Glutamatergic neuron (in vitro differentiated cells): ENCODE results near the gene HYAL1. TPM values are rescaled to one million over a fixed set of nuclear protein-coding genes. Genes with fewer than 3 reads are reported as not detected.

Experiments
- DNase-seq: peaks from one replicate; pipeline ENCODE4 v3.0.0; 2022
- H3K27ac Mint-ChIP-seq: one replicate; pipeline ENCODE4 v1.8.0; 2020; ENCODE audit warnings: mild to moderate bottlenecking, mixed read lengths, inconsistent platforms; ENCODE audit not compliant: unreplicated experiment
- H3K27me3 Mint-ChIP-seq: one replicate; pipeline ENCODE4 v1.8.0; 2020; ENCODE audit warnings: mild to moderate bottlenecking, moderate library complexity, mixed read lengths, inconsistent platforms; ENCODE audit not compliant: unreplicated experiment
- H3K36me3 Mint-ChIP-seq: one replicate; pipeline ENCODE4 v1.8.0; 2020; ENCODE audit warnings: mild to moderate bottlenecking, mixed read lengths, inconsistent platforms; ENCODE audit not compliant: unreplicated experiment
- H3K4me1 Mint-ChIP-seq: one replicate; pipeline ENCODE4 v1.8.0; 2020; ENCODE audit warnings: mild to moderate bottlenecking, low read depth, mixed read lengths, inconsistent platforms; ENCODE audit not compliant: unreplicated experiment
- H3K4me3 Mint-ChIP-seq: one replicate; pipeline ENCODE4 v1.8.0; 2020; ENCODE audit warnings: mild to moderate bottlenecking, mixed read lengths, inconsistent platforms; ENCODE audit not compliant: unreplicated experiment
- H3K9me3 Mint-ChIP-seq: one replicate; pipeline ENCODE4 v1.8.0; 2020; ENCODE audit warnings: mild to moderate bottlenecking, moderate library complexity, mixed read lengths, inconsistent platforms; ENCODE audit not compliant: unreplicated experiment
- CTCF ChIP-seq: fragments of 200-600 bp; sonication (generic); IDR thresholded peaks from one replicate; pipeline ENCODE4 v1.5.0; 2021; ENCODE audit not compliant: partially characterized antibody, unreplicated experiment
- total RNA-seq: library from RNA; stranded (reverse); fragmentation: NEBNext Ultra II Directional; extraction: Animal tissue kit (Norgen Biotek cat#: 25700); gene quantifications from one replicate; pipeline ENCODE4 v1.2.1, GENCODE V29; 2021; ENCODE audit not compliant: unreplicated experiment

The HYAL1 gene
- total RNA-seq, 1 donor from 2014 or later: 0.96 TPM

- Mint-ChIP-seq H3K4me3 (peak overlapping the region; percentile 57), H3K27me3 (peaks cover 20% of the 10 kb centered on the region), H3K9me3 (peaks cover 15% of the 10 kb centered on the region), H3K36me3 (no peaks in the 10 kb centered on the region), H3K4me1 (peaks cover 13% of the 10 kb centered on the region), H3K27ac (peak overlapping the region; percentile 88)
- no peak for TF ChIP-seq CTCF
- no peak for DNase-seq
These were observed 41.9 kb downstream of the HYAL1 start for GRCh38 chr3:50261505-50261904.

DNA sequence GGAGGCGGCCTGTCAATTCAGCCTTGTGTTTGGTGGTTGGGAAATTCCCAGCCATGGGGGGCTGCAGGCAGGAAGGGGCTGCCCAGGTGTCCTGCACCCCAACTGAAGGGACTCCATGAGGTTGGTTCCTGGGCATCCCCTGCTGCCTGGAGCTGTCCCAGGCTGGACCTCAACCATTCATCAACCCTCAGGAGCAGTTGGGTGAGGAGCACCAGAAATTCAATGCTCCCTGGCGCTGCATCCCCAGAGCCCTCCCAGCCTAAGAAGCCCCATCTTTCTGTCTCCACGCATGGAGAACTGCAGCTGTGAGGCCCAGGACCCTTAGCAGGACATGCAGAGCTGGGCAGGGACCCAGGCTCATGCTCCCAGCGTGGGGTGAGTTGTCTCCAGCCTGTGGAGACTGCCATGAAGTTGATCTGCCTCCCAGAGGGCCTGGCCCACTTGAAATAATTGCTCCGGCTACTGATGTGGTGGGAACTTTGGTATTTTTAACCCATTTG lies 42.4 kb downstream of the HYAL1 start:
- H3K4me3 Mint-ChIP-seq: peak overlapping the region; percentile 57
- TF ChIP-seq CTCF: no peak
- no peaks in the 10 kb centered on the region for H3K36me3 Mint-ChIP-seq
- peaks cover 13% of the 10 kb centered on the region for H3K4me1 Mint-ChIP-seq
- peaks cover 14% of the 10 kb centered on the region for H3K9me3 Mint-ChIP-seq
- H3K27ac Mint-ChIP-seq: peak overlapping the region; percentile 88
- DNase-seq: no peak
- peaks cover 20% of the 10 kb centered on the region for H3K27me3 Mint-ChIP-seq

DNA sequence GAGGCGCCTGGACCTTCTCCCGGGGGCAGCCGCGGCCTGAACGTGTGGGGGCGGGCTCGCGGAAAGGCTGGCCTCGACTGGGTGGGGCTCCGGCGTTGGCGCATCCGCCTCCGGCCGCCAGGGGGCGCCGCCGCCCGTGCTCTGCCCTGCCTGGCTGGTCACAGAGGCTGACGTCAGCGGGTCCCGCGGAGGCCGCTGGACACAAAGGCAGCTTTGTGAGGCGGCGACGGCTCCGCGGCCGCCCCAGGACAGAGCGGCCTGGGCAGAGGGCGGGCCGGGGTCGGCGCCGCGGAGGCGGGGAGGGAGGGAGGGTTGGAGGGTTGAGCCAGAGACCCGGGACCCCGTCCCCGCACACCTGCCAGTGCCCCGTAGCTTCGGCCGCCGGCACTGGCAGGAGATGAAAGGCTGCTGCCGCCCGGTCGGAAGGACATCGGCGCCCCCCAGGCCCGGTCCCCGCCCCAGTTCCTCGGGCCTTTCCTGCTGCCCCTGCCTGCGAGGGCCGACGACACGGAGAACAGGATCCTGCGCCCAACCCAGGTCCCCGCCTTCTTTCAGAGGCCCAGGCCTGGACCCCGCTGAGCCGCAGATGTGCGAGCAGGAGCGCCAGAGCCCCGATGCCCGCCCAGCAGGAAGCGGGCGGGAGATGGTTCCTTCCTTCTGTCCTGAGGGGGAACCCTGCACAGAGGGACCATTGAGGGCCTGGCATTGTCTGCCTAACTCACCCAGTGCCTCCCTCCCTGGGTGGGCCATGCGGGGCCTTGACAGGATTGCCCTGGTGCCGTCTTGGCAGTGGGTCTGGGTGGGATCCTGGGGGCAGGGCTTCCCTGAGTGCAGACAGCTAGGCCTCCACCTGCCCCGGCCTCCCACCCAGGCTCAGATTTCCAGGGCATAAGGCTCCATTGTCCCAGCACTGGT lies 43.1 kb downstream of the HYAL1 start:
- peaks cover 10% of the 10 kb centered on the region for H3K4me1 Mint-ChIP-seq
- DNase-seq: peak; percentile 97
- peaks cover 14% of the 10 kb centered on the region for H3K9me3 Mint-ChIP-seq
- peak; percentile 98 for TF ChIP-seq CTCF
- H3K36me3 Mint-ChIP-seq: no peaks in the 10 kb centered on the region
- H3K4me3 Mint-ChIP-seq: peak overlapping the region; percentile 71
- H3K27me3 Mint-ChIP-seq: peaks cover 17% of the 10 kb centered on the region
- H3K27ac Mint-ChIP-seq: peak overlapping the region; percentile 96

DNA sequence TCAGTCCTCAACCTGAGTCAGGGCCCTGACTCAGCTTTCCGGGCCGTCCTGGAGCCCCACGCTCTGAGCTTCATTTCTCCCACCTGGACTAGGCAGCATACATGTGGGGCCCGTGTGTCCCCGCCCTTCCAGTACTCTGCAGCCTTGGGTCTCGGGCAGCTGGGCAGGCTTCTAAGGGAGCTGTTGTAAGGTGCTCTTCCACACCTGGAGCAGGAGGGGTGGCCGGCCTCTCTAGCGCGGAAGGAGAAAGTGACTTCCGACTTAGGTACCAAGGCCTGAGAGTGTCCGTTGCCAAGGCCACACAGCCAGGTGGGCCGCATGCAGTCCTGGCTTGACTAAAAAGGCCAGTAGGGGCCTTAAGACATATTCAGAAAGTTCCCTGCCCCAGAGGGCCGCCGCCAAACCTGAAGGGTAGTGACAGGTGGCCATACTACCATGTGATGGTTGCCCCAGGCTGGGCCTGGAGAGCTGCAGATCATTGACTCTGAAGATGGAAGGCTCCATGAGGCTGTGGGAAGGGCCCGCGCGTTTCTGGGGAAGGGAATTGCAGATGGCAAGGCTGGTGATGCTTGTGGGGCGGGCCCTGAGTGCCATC lies 43.8 kb downstream of the HYAL1 start:
- TF ChIP-seq CTCF: no peak
- H3K4me1 Mint-ChIP-seq: peaks cover 10% of the 10 kb centered on the region
- H3K36me3 Mint-ChIP-seq: no peaks in the 10 kb centered on the region
- H3K27me3 Mint-ChIP-seq: peaks cover 17% of the 10 kb centered on the region
- DNase-seq: no peak
- peak overlapping the region; percentile 71 for H3K4me3 Mint-ChIP-seq
- peaks cover 14% of the 10 kb centered on the region for H3K9me3 Mint-ChIP-seq
- H3K27ac Mint-ChIP-seq: peak overlapping the region; percentile 96
